Measurements from ENCODE around the gene SEMA6D.
"Not testable (repeated sequence)": the region's sequence is repeated elsewhere in the genome, so short reads cannot be mapped to it uniquely, and the experiment has no call there.

The SEMA6D gene

DNA sequence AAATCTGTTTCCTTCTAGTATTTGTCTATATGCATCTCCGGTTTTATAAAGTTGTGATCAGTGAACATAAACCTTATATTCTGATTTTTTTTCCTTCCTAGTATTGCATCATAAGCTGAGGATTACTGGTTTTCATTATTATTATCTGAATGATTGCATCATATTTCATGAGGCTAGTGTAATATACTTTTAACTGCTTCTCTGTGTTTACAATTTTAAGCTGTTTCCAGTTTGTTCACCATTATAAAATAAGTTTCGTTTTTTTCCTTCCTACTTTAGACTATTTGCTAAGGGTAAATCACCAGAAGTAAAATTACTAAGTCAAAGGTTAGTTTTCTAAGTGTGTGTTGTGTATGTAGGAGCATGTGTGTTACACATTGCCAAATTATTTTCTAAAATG, 20.2 kb downstream of the SEMA6D start:
- TF ChIP-seq, protein P1, sequence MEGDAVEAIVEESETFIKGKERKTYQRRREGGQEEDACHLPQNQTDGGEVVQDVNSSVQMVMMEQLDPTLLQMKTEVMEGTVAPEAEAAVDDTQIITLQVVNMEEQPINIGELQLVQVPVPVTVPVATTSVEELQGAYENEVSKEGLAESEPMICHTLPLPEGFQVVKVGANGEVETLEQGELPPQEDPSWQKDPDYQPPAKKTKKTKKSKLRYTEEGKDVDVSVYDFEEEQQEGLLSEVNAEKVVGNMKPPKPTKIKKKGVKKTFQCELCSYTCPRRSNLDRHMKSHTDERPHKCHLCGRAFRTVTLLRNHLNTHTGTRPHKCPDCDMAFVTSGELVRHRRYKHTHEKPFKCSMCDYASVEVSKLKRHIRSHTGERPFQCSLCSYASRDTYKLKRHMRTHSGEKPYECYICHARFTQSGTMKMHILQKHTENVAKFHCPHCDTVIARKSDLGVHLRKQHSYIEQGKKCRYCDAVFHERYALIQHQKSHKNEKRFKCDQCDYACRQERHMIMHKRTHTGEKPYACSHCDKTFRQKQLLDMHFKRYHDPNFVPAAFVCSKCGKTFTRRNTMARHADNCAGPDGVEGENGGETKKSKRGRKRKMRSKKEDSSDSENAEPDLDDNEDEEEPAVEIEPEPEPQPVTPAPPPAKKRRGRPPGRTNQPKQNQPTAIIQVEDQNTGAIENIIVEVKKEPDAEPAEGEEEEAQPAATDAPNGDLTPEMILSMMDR (IDR thresholded peaks at IDR 0.05; ENCODE audit: extremely low read depth, insufficient read depth, missing control alignments): no peak
- in situ Hi-C loops (cut with MboI; ENCODE audit: low pct_unique_long_range_greater_than_20kb, low sequenced_read_pairs, unreplicated experiment): no loop called here
- DNase-seq (ENCODE audit: low spot score): no peak

DNA sequence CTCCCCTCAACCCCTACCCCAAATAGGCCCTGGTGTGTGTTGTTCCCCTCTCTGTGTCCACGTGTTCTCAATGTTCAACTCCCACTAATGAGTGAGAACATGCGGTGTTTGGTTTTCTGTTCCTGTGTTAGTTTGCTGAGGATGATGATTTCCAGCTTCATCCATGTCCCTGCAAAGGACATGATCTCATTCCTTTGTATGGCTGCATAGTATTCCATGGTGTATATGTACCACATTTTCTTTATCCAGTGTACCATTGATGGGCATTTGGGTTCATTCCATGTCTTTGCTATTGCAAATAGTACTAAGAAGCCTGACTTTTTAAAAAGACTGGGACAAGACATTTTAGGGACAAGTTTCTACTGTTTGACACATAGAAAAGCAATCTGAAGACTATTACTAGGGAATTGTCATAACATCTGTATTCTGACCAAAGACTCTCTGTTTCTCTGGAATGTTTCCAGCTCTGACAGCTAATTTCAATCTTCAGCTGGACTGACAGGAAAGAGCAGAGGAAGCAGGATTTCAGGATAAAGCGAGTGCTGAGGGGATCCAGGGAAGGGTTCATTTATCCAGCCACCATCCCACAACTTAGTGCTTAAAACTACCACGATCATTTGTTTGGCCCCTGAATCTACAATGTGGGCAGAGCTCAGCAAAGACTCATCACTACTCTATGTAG, 21.0 kb downstream of the SEMA6D start:
- in situ Hi-C loops (cut with MboI; ENCODE audit: low pct_unique_long_range_greater_than_20kb, low sequenced_read_pairs, unreplicated experiment); DNase-seq (ENCODE audit: low spot score): not testable (repeated sequence)

DNA sequence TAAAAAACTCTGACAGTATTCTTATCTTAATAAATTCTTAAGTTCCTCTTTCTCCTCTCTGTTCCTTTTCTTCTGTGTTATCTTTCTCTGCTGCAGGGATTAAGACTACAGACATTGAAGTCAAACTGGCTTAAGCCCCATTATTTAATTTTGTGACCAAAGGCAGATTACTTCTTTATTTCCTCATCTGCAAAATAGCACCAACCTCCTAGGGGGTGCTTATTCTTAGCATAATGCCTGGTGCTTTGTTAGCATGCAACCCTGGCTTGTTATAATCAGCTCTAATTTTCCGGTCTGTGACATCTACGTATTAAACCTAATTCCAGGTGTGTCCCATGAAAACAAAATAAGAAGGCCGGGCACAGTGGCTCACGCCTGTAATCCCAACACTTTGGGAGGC, 23.8 kb downstream of the SEMA6D start:
- TF ChIP-seq, protein P1 (IDR thresholded peaks at IDR 0.05; ENCODE audit: extremely low read depth, insufficient read depth, missing control alignments): no peak
- in situ Hi-C loops (cut with MboI; ENCODE audit: low pct_unique_long_range_greater_than_20kb, low sequenced_read_pairs, unreplicated experiment): no loop called here
- no peak for DNase-seq (ENCODE audit: low spot score)

DNA sequence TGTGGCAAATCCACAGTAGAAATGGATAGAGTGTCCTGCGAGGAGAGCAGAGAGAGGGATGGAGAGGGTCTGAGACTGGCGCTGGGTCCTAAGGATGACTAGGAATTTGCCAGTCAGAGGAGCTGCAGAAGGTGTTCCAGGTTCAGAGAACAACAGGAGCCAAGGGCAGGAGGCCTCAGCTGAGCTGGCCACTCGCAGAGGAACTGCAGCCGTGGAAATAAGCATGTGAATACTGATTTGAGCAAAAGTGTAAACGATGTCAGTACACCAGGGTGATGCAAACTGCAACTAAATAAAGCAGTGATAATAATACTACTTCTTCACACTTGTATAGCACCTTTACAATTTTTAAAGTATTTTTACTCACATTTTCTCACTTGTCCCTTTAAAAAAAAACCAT, 24.6 kb downstream of the SEMA6D start:
- DNase-seq (ENCODE audit: low spot score): no peak
- TF ChIP-seq, protein P1 (IDR thresholded peaks at IDR 0.05; ENCODE audit: extremely low read depth, insufficient read depth, missing control alignments): no peak
- in situ Hi-C loops (cut with MboI; ENCODE audit: low pct_unique_long_range_greater_than_20kb, low sequenced_read_pairs, unreplicated experiment): no loop called here

DNA sequence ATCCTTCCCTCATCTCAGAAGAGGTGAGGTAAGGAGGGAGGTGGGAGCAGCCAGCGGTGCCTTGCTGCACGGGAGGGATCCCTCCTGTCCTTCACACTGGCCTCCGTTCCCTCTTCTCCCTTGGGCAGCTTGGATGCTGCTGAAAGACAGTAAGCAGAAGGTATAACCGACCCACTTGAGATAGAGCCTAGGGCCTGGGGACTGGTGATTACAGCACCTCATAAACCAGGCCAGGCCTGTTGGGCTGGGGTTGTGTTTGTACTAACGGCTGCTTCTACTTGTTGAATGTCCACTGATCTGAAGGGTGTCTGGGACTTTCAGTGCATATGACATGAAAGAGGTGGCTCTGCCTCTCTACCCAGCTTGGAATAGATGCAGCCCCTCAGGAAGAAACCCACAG, 25.0 kb downstream of the SEMA6D start:
- TF ChIP-seq, protein P1 (IDR thresholded peaks at IDR 0.05; ENCODE audit: extremely low read depth, insufficient read depth, missing control alignments): no peak
- no peak for DNase-seq (ENCODE audit: low spot score)
- in situ Hi-C loops (cut with MboI; ENCODE audit: low pct_unique_long_range_greater_than_20kb, low sequenced_read_pairs, unreplicated experiment): no loop called here

DNA sequence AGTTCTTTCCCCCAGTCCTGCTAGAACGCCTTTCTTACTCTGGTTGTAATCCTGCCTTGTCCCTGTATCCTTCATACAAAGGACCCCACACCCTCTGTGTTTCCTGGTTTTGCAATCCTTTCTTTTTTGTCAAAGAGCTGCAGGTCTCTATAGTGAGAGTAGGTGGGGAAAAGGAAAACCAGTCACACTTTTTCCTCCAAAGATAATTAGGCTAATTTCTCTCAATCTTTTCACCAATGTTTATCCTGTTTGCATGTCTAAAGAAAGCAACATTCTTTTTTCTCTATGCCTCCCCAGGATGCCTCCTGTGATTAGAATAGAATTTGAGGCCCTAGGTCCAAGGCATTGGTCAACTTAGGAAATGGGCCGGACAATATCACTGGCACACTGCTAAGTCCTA, 25.4 kb downstream of the SEMA6D start:
- in situ Hi-C loops (cut with MboI; ENCODE audit: low pct_unique_long_range_greater_than_20kb, low sequenced_read_pairs, unreplicated experiment): no loop called here
- DNase-seq (ENCODE audit: low spot score): no peak

DNA sequence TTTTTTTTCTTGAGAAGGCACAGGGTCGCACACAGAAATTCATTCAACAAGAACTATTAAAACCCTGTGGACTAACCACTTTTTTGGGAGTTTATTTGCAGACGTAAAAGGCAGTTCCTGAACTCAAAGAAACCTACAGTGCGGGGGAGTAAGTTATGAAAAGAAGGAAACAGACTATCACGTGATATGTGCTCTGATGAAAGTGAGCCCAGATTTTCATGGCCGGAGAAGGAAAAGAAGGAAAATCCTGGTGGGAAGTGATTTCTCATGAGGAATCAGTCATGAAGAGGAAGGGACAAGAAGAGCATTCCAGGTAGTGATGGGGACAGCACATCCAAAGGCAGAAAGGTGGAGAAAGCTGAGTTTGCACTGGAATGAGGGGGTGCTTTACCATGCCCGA, 26.1 kb downstream of the SEMA6D start:
- in situ Hi-C loops (cut with MboI; ENCODE audit: low pct_unique_long_range_greater_than_20kb, low sequenced_read_pairs, unreplicated experiment): no loop called here
- no peak for DNase-seq (ENCODE audit: low spot score)
- TF ChIP-seq, protein P1 (IDR thresholded peaks at IDR 0.05; ENCODE audit: extremely low read depth, insufficient read depth, missing control alignments): no peak

More for the DNA sequence above, 25.4 kb downstream of the SEMA6D start:
- TF ChIP-seq, protein P1 (IDR thresholded peaks at IDR 0.05; ENCODE audit: extremely low read depth, insufficient read depth, missing control alignments): no peak
